ENCODE data around the gene TBX18.

DNA sequence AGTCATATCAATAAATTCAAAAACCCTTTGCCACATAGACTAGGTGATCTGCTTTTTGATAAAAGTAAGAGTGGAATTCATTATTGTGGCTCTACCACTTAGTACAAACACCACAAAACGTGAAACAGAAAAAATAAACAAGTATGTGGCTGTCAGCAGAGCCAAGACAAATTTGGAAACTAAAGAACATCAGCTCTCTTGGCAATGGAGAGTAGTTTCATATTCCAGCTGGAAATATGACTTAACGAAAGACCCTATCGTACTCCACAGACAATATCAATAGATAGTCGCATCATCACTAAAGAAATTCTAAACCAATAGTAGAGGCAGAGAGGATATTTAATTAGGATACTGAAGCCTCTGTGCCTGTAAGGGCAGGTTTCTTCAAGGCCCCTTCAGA, 20.8 kb downstream of the TBX18 start:
- TF ChIP-seq, protein P1, sequence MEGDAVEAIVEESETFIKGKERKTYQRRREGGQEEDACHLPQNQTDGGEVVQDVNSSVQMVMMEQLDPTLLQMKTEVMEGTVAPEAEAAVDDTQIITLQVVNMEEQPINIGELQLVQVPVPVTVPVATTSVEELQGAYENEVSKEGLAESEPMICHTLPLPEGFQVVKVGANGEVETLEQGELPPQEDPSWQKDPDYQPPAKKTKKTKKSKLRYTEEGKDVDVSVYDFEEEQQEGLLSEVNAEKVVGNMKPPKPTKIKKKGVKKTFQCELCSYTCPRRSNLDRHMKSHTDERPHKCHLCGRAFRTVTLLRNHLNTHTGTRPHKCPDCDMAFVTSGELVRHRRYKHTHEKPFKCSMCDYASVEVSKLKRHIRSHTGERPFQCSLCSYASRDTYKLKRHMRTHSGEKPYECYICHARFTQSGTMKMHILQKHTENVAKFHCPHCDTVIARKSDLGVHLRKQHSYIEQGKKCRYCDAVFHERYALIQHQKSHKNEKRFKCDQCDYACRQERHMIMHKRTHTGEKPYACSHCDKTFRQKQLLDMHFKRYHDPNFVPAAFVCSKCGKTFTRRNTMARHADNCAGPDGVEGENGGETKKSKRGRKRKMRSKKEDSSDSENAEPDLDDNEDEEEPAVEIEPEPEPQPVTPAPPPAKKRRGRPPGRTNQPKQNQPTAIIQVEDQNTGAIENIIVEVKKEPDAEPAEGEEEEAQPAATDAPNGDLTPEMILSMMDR (IDR thresholded peaks at IDR 0.05), result no peak
- TF ChIP-seq POLR2A (IDR thresholded peaks at IDR 0.05) (no peak), POLR2AphosphoS5 (IDR thresholded peaks at IDR 0.05) (no peak), EP300 (IDR thresholded peaks at IDR 0.05) (no peak)

Data from suprapubic skin (tissue), 4 donors.